H9 (cell line): ENCODE data around the gene RASA4B. TPM values are rescaled to one million over a fixed set of nuclear protein-coding genes. Genes with fewer than 3 reads are reported as not detected.
"Not testable (repeated sequence)": the region's sequence is repeated elsewhere in the genome, so short reads cannot be mapped to it uniquely, and the experiment has no call there.

ENCODE experiments used
- DNase-seq: peaks from one replicate; pipeline ENCODE4 v3.0.0-alpha.2; 2017
- H2AFZ ChIP-seq: one replicate; pipeline ENCODE4 v1.6.1; 2013; ENCODE audit warnings: mild to moderate bottlenecking, low read length, control low read depth, moderate library complexity
- H2AK5ac ChIP-seq: 2 replicates; pipeline ENCODE4 v1.6.1; 2013; ENCODE audit warnings: low read length, control low read depth, mixed read lengths; ENCODE audit not compliant: insufficient read length
- H2BK120ac ChIP-seq: one replicate; pipeline ENCODE4 v1.6.1; 2013; ENCODE audit warnings: low read depth, mild to moderate bottlenecking, low read length, control low read depth, inconsistent platforms; ENCODE audit not compliant: poor library complexity, severe bottlenecking
- H2BK12ac ChIP-seq: 2 replicates; pipeline ENCODE4 v1.6.1; 2013; ENCODE audit warnings: low read length, control low read depth, mixed read lengths, low read depth; ENCODE audit not compliant: insufficient read length
- H2BK15ac ChIP-seq: 2 replicates; pipeline ENCODE4 v1.6.1; 2013; ENCODE audit warnings: low read depth, low read length, control low read depth
- H2BK20ac ChIP-seq: one replicate; pipeline ENCODE4 v1.6.1; 2013; ENCODE audit warnings: low read depth, mild to moderate bottlenecking, low read length, control low read depth, inconsistent platforms; ENCODE audit not compliant: poor library complexity, severe bottlenecking
- H2BK5ac ChIP-seq: 2 replicates; pipeline ENCODE4 v1.6.1; 2013; ENCODE audit warnings: low read length, control low read depth, mixed read lengths; ENCODE audit not compliant: insufficient read length
- H3K14ac ChIP-seq: 2 replicates; pipeline ENCODE4 v1.6.1; 2013; ENCODE audit warnings: low read length, control low read depth; ENCODE audit not compliant: insufficient read depth
- H3K18ac ChIP-seq: 2 replicates; pipeline ENCODE4 v1.6.1; 2013; ENCODE audit warnings: low read depth, mild to moderate bottlenecking, mixed read lengths, low read length, control low read depth; ENCODE audit not compliant: insufficient read length
- H3K23ac ChIP-seq: 2 replicates; pipeline ENCODE4 v1.6.1; 2013; ENCODE audit warnings: low read length, control low read depth, mixed read lengths, low read depth; ENCODE audit not compliant: insufficient read length
- H3K23me2 ChIP-seq: 2 replicates; pipeline ENCODE4 v1.6.1; 2013; ENCODE audit warnings: low read depth, mild to moderate bottlenecking, mixed read lengths, low read length, control low read depth; ENCODE audit not compliant: insufficient read length, poor library complexity, severe bottlenecking
- H3K27ac ChIP-seq: 2 replicates; pipeline ENCODE4 v1.5.1; 2013; ENCODE audit warnings: low read length, control low read depth, mixed read lengths, low read depth; ENCODE audit not compliant: insufficient read length
- H3K27me3 ChIP-seq: 2 replicates; pipeline ENCODE4 v1.6.1; 2013; ENCODE audit warnings: low read length, control low read depth, inconsistent platforms; ENCODE audit not compliant: insufficient read depth
- H3K4ac ChIP-seq: 2 replicates; pipeline ENCODE4 v1.6.1; 2013; ENCODE audit warnings: low read depth, mild to moderate bottlenecking, control low read depth, inconsistent platforms, low read length, moderate library complexity
- H3K4me1 ChIP-seq: 2 replicates; pipeline ENCODE4 v1.6.1; 2013; ENCODE audit warnings: low read length, control low read depth, inconsistent platforms; ENCODE audit not compliant: insufficient read depth
- H3K4me2 ChIP-seq: 2 replicates; pipeline ENCODE4 v1.6.1; 2013; ENCODE audit warnings: low read length, control low read depth, mixed read lengths; ENCODE audit not compliant: insufficient read length, insufficient read depth
- H3K56ac ChIP-seq: 2 replicates; pipeline ENCODE4 v1.6.1; 2013; ENCODE audit warnings: low read depth, mild to moderate bottlenecking, mixed read lengths, low read length, control low read depth; ENCODE audit not compliant: insufficient read length
- H3K79me1 ChIP-seq: 2 replicates; pipeline ENCODE4 v1.6.1; 2013; ENCODE audit warnings: low read depth, mild to moderate bottlenecking, moderate library complexity, low read length, control low read depth, inconsistent platforms; ENCODE audit not compliant: insufficient read depth, poor library complexity, severe bottlenecking
- H3K79me2 ChIP-seq: 2 replicates; pipeline ENCODE4 v1.6.1; 2013; ENCODE audit warnings: low read length, control low read depth, inconsistent platforms; ENCODE audit not compliant: insufficient read depth
- H3K9ac ChIP-seq: 2 replicates; pipeline ENCODE4 v1.6.1; 2013; ENCODE audit warnings: low read length, control low read depth, mixed read lengths; ENCODE audit not compliant: insufficient read length; ENCODE audit errors: extremely low read depth
- H3K9me3 ChIP-seq: one replicate; pipeline ENCODE4 v1.6.1; 2013; ENCODE audit warnings: low read depth, low read length, inconsistent platforms; ENCODE audit not compliant: control insufficient read depth
- H3T11ph ChIP-seq: one replicate; pipeline ENCODE4 v1.6.1; 2013; ENCODE audit warnings: mild to moderate bottlenecking, low read length, control low read depth, inconsistent platforms
- H4K20me1 ChIP-seq: one replicate; pipeline ENCODE4 v1.6.1; 2013; ENCODE audit not compliant: control insufficient read depth, insufficient read length, insufficient read depth
- H4K5ac ChIP-seq: 2 replicates; pipeline ENCODE4 v1.6.1; 2013; ENCODE audit warnings: low read depth, mild to moderate bottlenecking, mixed read lengths, low read length, control low read depth; ENCODE audit not compliant: insufficient read length
- H4K8ac ChIP-seq: replicated peaks from 2 replicates; pipeline ENCODE4 v1.6.1; 2013; ENCODE audit warnings: low read length, control low read depth, mixed read lengths, low read depth; ENCODE audit not compliant: insufficient read length
- H4K91ac ChIP-seq: 2 replicates; pipeline ENCODE4 v1.6.1; 2013; ENCODE audit warnings: low read depth, mild to moderate bottlenecking, moderate library complexity, mixed read lengths, low read length, control low read depth; ENCODE audit not compliant: insufficient read length
- H3K27ac Mint-ChIP-seq, 3 experiments: 2 replicates in 2 of 3; 3 replicates in 1 of 3; pipeline ENCODE4 v1.8.0; 2020 to 2021; ENCODE audit warnings: mixed read lengths in 3 of 3, mild to moderate bottlenecking in 1 of 3, moderate library complexity in 1 of 3
- H3K27me3 Mint-ChIP-seq: 2 replicates; pipeline ENCODE4 v1.8.0; 2021; ENCODE audit warnings: low read depth, mild to moderate bottlenecking, moderate library complexity, mixed read lengths
- H3K36me3 Mint-ChIP-seq, 3 experiments: 2 replicates in 2 of 3; 3 replicates in 1 of 3; pipeline ENCODE4 v1.8.0; 2020 to 2021; ENCODE audit warnings: low read depth in 3 of 3, mixed read lengths in 3 of 3; ENCODE audit not compliant: insufficient read depth in 1 of 3
- H3K4me1 Mint-ChIP-seq, 2 experiments: 2 replicates each; pipeline ENCODE4 v1.8.0; 2020; ENCODE audit warnings: mixed read lengths in 2 of 2
- H3K4me3 Mint-ChIP-seq, 2 experiments: 2 replicates in 1 of 2; 3 replicates in 1 of 2; pipeline ENCODE4 v1.8.0; 2020 to 2021; ENCODE audit warnings: mild to moderate bottlenecking in 2 of 2, mixed read lengths in 2 of 2, moderate library complexity in 1 of 2
- H3K9me3 Mint-ChIP-seq, 2 experiments: 2 replicates in 1 of 2; 3 replicates in 1 of 2; pipeline ENCODE4 v1.8.0; 2020; ENCODE audit warnings: mild to moderate bottlenecking in 2 of 2, mixed read lengths in 2 of 2, moderate library complexity in 1 of 2
- WGBS: extraction: QIAGEN DNeasy Blood & Tissue Kit; methylation state at CpG from one replicate; pipeline ENCODE4 v1.1.7; 2013; ENCODE audit warnings: missing lambda C conversion rate, low lambda C conversion rate, mixed read lengths; ENCODE audit not compliant: insufficient read length; ENCODE audit errors: extremely low coverage; 5-methylcytosine and 5-hydroxymethylcytosine counted together
- total RNA-seq: library from RNA; stranded (reverse); gene quantifications from 2 replicates; pipeline ENCODE4 v1.2.1, GENCODE V29; 2021
- TF ChIP-seq, protein P1 (sequence below): fragments of 200-600 bp; sonication (generic); conservative IDR thresholded peaks from 3 replicates; pipeline ENCODE4 v1.8.0; 2021; ENCODE audit warnings: antibody characterized with exemption, mild to moderate bottlenecking

Gene RASA4B
- total RNA-seq, 1 experiment from 2014 or later: 3.7 TPM

DNA sequence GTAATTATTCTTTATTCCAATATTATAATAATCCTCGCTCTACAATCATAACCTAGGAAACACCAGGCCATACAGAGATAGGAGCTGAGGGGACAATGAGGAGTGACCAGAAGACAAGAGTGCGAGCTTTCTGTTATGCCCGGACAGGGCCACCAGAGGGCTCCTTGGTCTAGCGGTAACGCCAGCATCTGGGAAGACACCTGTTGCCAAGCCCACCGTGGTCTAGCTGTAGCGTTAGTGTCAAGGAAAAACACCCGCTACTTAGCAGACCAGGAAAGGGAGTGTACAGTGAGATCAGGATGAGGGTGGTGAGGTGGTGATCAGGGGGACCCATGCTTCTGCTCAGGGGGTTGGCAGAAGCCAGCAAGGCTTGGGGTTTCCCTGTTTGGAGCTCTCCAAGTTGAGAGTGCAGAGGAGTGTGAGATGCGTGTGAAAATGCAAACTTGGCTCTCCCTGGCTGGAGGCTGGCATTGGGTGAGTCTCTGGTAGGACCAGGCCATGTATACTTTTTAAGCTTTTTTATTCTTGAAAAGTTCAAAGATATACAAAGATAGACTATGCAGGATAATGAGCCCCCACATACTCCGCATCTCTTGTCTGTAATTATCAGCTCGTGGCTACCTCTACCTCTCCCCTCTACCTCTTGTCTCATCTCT is 37.5 kb downstream of the RASA4B start:
- not testable (repeated sequence) for H3K23me2 ChIP-seq, H4K5ac ChIP-seq, H4K20me1 ChIP-seq, H3K4me3 Mint-ChIP-seq, H3K9me3 ChIP-seq, H2BK12ac ChIP-seq, H2AK5ac ChIP-seq, H3K27ac ChIP-seq, H3K27ac Mint-ChIP-seq, H3K18ac ChIP-seq, H2BK15ac ChIP-seq, H3K23ac ChIP-seq, H3K14ac ChIP-seq, H3K79me1 ChIP-seq, H3K36me3 Mint-ChIP-seq, H3K56ac ChIP-seq, H3K9ac ChIP-seq, H3K4me2 ChIP-seq, H3K4me1 ChIP-seq, DNase-seq, H3K27me3 Mint-ChIP-seq, H2BK20ac ChIP-seq, H2BK120ac ChIP-seq, H3K9me3 Mint-ChIP-seq, H3K27me3 ChIP-seq, H3K4ac ChIP-seq, H2BK5ac ChIP-seq, H3T11ph ChIP-seq, H2AFZ ChIP-seq, H3K79me2 ChIP-seq, H4K91ac ChIP-seq, H4K8ac ChIP-seq, H3K4me1 Mint-ChIP-seq
- TF ChIP-seq, protein P1, sequence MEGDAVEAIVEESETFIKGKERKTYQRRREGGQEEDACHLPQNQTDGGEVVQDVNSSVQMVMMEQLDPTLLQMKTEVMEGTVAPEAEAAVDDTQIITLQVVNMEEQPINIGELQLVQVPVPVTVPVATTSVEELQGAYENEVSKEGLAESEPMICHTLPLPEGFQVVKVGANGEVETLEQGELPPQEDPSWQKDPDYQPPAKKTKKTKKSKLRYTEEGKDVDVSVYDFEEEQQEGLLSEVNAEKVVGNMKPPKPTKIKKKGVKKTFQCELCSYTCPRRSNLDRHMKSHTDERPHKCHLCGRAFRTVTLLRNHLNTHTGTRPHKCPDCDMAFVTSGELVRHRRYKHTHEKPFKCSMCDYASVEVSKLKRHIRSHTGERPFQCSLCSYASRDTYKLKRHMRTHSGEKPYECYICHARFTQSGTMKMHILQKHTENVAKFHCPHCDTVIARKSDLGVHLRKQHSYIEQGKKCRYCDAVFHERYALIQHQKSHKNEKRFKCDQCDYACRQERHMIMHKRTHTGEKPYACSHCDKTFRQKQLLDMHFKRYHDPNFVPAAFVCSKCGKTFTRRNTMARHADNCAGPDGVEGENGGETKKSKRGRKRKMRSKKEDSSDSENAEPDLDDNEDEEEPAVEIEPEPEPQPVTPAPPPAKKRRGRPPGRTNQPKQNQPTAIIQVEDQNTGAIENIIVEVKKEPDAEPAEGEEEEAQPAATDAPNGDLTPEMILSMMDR: peak; percentile 44; the same call in 2 of the 3 replicates
- no CpG with 5 or more reads among the region's 11 CpGs for WGBS

DNA sequence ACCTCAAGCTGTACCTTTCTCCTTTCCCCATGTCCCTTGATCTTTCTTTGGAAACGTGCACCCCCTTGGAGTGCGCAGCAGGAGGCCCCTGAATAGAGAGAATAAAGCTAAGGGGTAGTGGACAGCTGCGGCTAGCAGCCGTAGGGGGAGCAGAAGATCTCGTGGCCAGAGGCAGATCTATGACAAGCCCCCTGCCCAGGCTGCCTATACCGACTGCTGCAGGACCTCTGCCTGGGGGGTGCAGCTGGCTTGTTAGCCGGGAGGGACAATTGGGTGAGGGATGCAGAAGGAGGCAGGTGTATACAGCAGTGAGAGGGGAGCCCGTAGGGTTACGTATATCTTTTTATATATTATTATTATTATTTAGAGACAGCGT is 38.4 kb downstream of the RASA4B start:
- not testable (repeated sequence) for H3K18ac ChIP-seq, H4K91ac ChIP-seq, H3K23ac ChIP-seq, H4K8ac ChIP-seq, H3K27ac ChIP-seq, H2AK5ac ChIP-seq, H3K27ac Mint-ChIP-seq, H3K79me1 ChIP-seq, H3K56ac ChIP-seq, H3K4me2 ChIP-seq, H3K4me1 Mint-ChIP-seq, H3K4me3 Mint-ChIP-seq, H2BK5ac ChIP-seq, H3T11ph ChIP-seq, H3K4ac ChIP-seq, H3K9me3 ChIP-seq, H2BK20ac ChIP-seq, H2BK120ac ChIP-seq, H3K9ac ChIP-seq, H3K27me3 Mint-ChIP-seq, H2BK15ac ChIP-seq, H3K4me1 ChIP-seq, H2AFZ ChIP-seq, H4K20me1 ChIP-seq, H2BK12ac ChIP-seq, H4K5ac ChIP-seq, H3K23me2 ChIP-seq, H3K36me3 Mint-ChIP-seq, H3K27me3 ChIP-seq, DNase-seq, H3K9me3 Mint-ChIP-seq, H3K79me2 ChIP-seq, H3K14ac ChIP-seq
- no CpG with 5 or more reads among the region's 10 CpGs for WGBS
